Keratinocyte (primary cell): ENCODE results near the gene SLC2A5. TPM values are rescaled to one million over a fixed set of nuclear protein-coding genes. Genes with fewer than 3 reads are reported as not detected.

Experiments
- DNase-seq: peaks from one replicate; pipeline ENCODE4 v3.0.0-alpha.2; 2011; ENCODE audit warnings: low read depth, missing footprints, low spot score
- FAIRE-seq: peaks from 2 replicates; lab custom pipeline; 2011; peaks lifted over from hg19 to GRCh38; lab: Jason Lieb, UNC
- H2AFZ ChIP-seq: 2 replicates; pipeline ENCODE4 v1.6.0; 2012; ENCODE audit warnings: low read length, control low read depth, inconsistent platforms; ENCODE audit not compliant: control insufficient read depth
- H3K27ac ChIP-seq: 2 replicates; pipeline ENCODE4 v1.5.1; 2011; ENCODE audit warnings: low read length; ENCODE audit not compliant: control insufficient read depth, insufficient read depth
- H3K27me3 ChIP-seq: 3 replicates; pipeline ENCODE4 v1.6.0; 2011; ENCODE audit warnings: low read length; ENCODE audit not compliant: control insufficient read depth, insufficient read depth; ENCODE audit errors: extremely low read depth
- H3K36me3 ChIP-seq, 2 experiments: 2 replicates in 1 of 2; 3 replicates in 1 of 2; pipeline ENCODE4 v1.5.1; 2011; ENCODE audit warnings: low read length in 2 of 2, mild to moderate bottlenecking in 1 of 2; ENCODE audit not compliant: control insufficient read depth in 2 of 2, insufficient read depth in 2 of 2; ENCODE audit errors: extremely low read depth in 1 of 2
- H3K4me1 ChIP-seq: 3 replicates; pipeline ENCODE4 v1.5.1; 2011; ENCODE audit warnings: low read length; ENCODE audit not compliant: control insufficient read depth, insufficient read depth; ENCODE audit errors: extremely low read depth
- H3K4me2 ChIP-seq: 3 replicates; pipeline ENCODE4 v1.6.0; 2011; ENCODE audit warnings: low read depth, low read length; ENCODE audit not compliant: control insufficient read depth, insufficient read depth; ENCODE audit errors: extremely low read depth
- H3K4me3 ChIP-seq, 3 experiments: fragments of 200-600 bp in 1 of 3; sonication (generic) in 1 of 3; 2 replicates in 2 of 3; 3 replicates in 1 of 3; pipeline ENCODE4 v1.5.1; 2011 to 2016; ENCODE audit warnings: low read length in 3 of 3, mild to moderate bottlenecking in 3 of 3, control low read depth in 2 of 3, inconsistent platforms in 1 of 3, low read depth in 1 of 3, mixed read lengths in 1 of 3, mixed run types in 1 of 3, moderate library complexity in 1 of 3; ENCODE audit not compliant: control insufficient read depth in 2 of 3, insufficient read depth in 2 of 3; ENCODE audit errors: extremely low read depth in 1 of 3
- H3K79me2 ChIP-seq: 2 replicates; pipeline ENCODE4 v1.6.0; 2012; ENCODE audit warnings: low read length; ENCODE audit not compliant: control insufficient read depth, insufficient read depth
- H3K9ac ChIP-seq: 3 replicates; pipeline ENCODE4 v1.6.0; 2011; ENCODE audit warnings: low read length; ENCODE audit not compliant: control insufficient read depth, insufficient read depth; ENCODE audit errors: extremely low read depth
- H3K9me1 ChIP-seq: 3 replicates; pipeline ENCODE4 v1.6.0; 2011; ENCODE audit warnings: low read length; ENCODE audit not compliant: control insufficient read depth, insufficient read depth; ENCODE audit errors: extremely low read depth
- H3K9me3 ChIP-seq: 2 replicates; pipeline ENCODE4 v1.5.1; 2012; ENCODE audit warnings: low read depth, low read length; ENCODE audit not compliant: control insufficient read depth
- H4K20me1 ChIP-seq: 3 replicates; pipeline ENCODE4 v1.6.0; 2011; ENCODE audit warnings: low read length; ENCODE audit not compliant: control insufficient read depth, insufficient read depth; ENCODE audit errors: extremely low read depth
- EZH2 ChIP-seq: IDR thresholded peaks from one replicate; pipeline ENCODE4 v1.6.1; 2012; ENCODE audit warnings: inconsistent platforms, mild to moderate bottlenecking, low read length, moderate library complexity
- dilution Hi-C: fragments of 300-500 bp; cut with MboI; formaldehyde crosslinking; loops from one replicate; pipeline ENCODE4 v1.7.0; 2020; ENCODE audit warnings: low sequenced_read_pairs; ENCODE audit not compliant: extremely low pct_ligation_motif_present
- polyA plus RNA-seq, 5 experiments: library from polyadenylated mRNA; depleted of rRNA in 3 of 5; stranded (reverse) in 3 of 5; stranded (forward) in 1 of 5; unstranded in 1 of 5; fragments of >200 nt; gene quantifications; 1 replicate in 1 of 5; 2 replicates in 3 of 5; 3 replicates in 1 of 5; pipeline versions ENCODE4 v1.2.1 to v1.2.3, GENCODE V29; 2011 to 2012; ENCODE audit warnings: missing spikeins in 2 of 5, low read depth in 1 of 5, low replicate concordance in 1 of 5
- TF ChIP-seq, protein P1 (sequence below), 3 experiments: IDR thresholded peaks in 1 of 3; conservative IDR thresholded peaks in 1 of 3; optimal IDR thresholded peaks in 1 of 3; 2 replicates in 2 of 3; 3 replicates in 1 of 3; pipeline versions ENCODE3 to v1.5.1; 2011; ENCODE audit warnings: low read length in 3 of 3, mild to moderate bottlenecking in 3 of 3, moderate library complexity in 2 of 3, control low read depth in 1 of 3, inconsistent platforms in 1 of 3; ENCODE audit not compliant: insufficient read depth in 2 of 3; ENCODE audit errors: extremely low read depth in 1 of 3

The SLC2A5 gene
- polyA plus RNA-seq, 1 donor (not counting 4 experiments of a cell fraction or from before 2014, with no cell fraction given), result 0.77 TPM

DNA sequence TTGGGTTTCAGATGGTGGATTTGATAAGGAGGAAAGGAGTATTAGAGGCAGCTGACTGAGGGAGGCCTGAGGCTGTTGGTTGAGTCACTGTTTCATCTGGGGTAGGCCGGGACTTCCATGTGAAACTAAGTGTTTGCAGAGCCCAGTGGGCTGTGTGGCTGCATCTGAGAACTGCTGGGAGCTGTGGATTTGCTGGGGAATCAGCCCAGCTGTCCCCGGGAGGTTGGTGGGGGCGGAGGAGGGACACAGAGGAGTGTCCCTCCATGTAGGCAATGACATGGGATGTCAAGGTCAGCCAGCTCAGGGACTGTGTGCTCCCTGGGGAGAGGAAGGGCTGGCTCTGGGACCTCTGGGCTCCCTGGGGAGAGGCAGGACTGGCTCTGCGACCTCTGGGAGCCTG, 79.6 kb downstream of the SLC2A5 start:
- dilution Hi-C loops, result no loop called here
- Histone ChIP-seq H3K9me1 (no peaks in the 10 kb centered on the region), H4K20me1 (no peaks in the 10 kb centered on the region), H3K4me3 (no peak overlapping the region), H3K27me3 (no peaks in the 10 kb centered on the region), H3K4me2 (no peak overlapping the region), H3K9ac (no peak overlapping the region), H2AFZ (no peak overlapping the region), H3K36me3 (no peaks in the 10 kb centered on the region), H3K27ac (no peak overlapping the region), H3K9me3 (no peaks in the 10 kb centered on the region), H3K4me1 (peaks cover 8% of the 10 kb centered on the region), H3K79me2 (no peaks in the 10 kb centered on the region)
- FAIRE-seq (no peak), DNase-seq (no peak)
- TF ChIP-seq EZH2, result no peak
- TF ChIP-seq, protein P1, sequence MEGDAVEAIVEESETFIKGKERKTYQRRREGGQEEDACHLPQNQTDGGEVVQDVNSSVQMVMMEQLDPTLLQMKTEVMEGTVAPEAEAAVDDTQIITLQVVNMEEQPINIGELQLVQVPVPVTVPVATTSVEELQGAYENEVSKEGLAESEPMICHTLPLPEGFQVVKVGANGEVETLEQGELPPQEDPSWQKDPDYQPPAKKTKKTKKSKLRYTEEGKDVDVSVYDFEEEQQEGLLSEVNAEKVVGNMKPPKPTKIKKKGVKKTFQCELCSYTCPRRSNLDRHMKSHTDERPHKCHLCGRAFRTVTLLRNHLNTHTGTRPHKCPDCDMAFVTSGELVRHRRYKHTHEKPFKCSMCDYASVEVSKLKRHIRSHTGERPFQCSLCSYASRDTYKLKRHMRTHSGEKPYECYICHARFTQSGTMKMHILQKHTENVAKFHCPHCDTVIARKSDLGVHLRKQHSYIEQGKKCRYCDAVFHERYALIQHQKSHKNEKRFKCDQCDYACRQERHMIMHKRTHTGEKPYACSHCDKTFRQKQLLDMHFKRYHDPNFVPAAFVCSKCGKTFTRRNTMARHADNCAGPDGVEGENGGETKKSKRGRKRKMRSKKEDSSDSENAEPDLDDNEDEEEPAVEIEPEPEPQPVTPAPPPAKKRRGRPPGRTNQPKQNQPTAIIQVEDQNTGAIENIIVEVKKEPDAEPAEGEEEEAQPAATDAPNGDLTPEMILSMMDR (optimal IDR thresholded peaks at IDR 0.05 in 1 of 3, IDR thresholded peaks at IDR 0.05 in 1 of 3, conservative IDR thresholded peaks at IDR 0.05 in 1 of 3; ENCODE audit: extremely low read depth in 1 of 3, insufficient read depth in 2 of 3, low read length in 3 of 3), result no peak

DNA sequence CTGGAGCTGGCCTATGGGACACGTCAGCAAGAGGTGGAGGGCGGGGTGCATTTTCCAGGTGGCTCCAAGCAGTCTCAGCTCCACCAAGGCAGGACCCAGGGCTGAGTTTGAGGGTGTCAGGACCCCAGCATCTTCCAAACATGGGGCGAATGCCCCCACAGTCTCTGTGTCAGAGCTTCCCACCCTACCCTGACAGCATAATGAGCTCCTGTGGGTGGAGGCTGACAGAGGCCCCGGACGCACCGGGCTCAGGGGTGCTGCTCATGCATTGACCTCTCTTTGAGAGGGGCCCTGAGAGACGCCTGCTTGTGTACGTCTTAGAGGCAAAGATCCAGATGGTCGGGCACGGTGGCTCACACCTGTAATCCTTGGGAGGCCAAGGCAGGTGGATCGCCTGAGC, 80.4 kb downstream of the SLC2A5 start:
- DNase-seq (no peak), FAIRE-seq (no peak)
- Histone ChIP-seq H3K4me2 (no peak overlapping the region), H3K9ac (no peak overlapping the region), H3K36me3 (no peaks in the 10 kb centered on the region), H4K20me1 (no peaks in the 10 kb centered on the region), H3K27me3 (no peaks in the 10 kb centered on the region), H3K79me2 (no peaks in the 10 kb centered on the region), H3K4me1 (peaks cover 8% of the 10 kb centered on the region), H3K27ac (no peak overlapping the region), H2AFZ (no peak overlapping the region), H3K9me3 (no peaks in the 10 kb centered on the region), H3K4me3 (no peak overlapping the region), H3K9me1 (no peaks in the 10 kb centered on the region)
- TF ChIP-seq EZH2, result no peak
- TF ChIP-seq, protein P1 (optimal IDR thresholded peaks at IDR 0.05 in 1 of 3, IDR thresholded peaks at IDR 0.05 in 1 of 3, conservative IDR thresholded peaks at IDR 0.05 in 1 of 3; ENCODE audit: extremely low read depth in 1 of 3, insufficient read depth in 2 of 3, low read length in 3 of 3), result no peak
- dilution Hi-C loops, result no loop called here
